MM.1S (cell line): ENCODE results near the gene SMAD4.
"Not testable (repeated sequence)": the region's sequence is repeated elsewhere in the genome, so short reads cannot be mapped to it uniquely, and the experiment has no call there.

Experiments used
- EZH2 ChIP-seq: fragments of 300-600 bp; sonication (generic); optimal IDR thresholded peaks from 2 replicates; pipeline ENCODE3; 2017; ENCODE audit warnings: low read depth, mild to moderate bottlenecking, antibody characterized with exemption, low read length, mixed read lengths
- EZH2phosphoT487 ChIP-seq: fragments of 300-600 bp; sonication (generic); IDR thresholded peaks from 2 replicates; pipeline ENCODE4 v1.6.1; 2018; ENCODE audit warnings: antibody characterized with exemption, low read length
- TF ChIP-seq, protein P1 (sequence below): fragments of 300-600 bp; sonication (generic); IDR thresholded peaks from 2 replicates; pipeline ENCODE4 v1.5.1; 2016; ENCODE audit warnings: antibody characterized with exemption, low read length, mixed read lengths

DNA sequence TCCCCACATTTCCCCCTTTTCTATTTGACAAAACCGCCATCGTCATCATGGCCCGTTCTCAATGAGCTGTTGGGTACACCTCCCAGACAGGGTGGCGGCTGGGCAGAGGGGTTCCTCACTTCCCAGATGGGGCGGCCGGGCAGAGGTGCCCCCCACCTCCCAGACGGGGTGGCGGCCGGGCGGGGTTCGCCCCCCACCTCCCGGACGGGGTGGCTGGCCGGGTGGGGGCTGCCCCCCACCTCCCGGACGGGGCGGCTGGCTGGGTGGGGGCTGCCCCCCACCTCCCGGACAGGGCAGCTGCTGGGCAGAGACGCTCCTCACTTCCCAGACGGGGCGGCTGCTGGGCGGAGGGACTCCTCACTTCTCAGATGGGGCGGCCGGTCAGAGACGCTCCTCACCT is 87.0 kb downstream of the SMAD4 start:
- TF ChIP-seq, protein P1, sequence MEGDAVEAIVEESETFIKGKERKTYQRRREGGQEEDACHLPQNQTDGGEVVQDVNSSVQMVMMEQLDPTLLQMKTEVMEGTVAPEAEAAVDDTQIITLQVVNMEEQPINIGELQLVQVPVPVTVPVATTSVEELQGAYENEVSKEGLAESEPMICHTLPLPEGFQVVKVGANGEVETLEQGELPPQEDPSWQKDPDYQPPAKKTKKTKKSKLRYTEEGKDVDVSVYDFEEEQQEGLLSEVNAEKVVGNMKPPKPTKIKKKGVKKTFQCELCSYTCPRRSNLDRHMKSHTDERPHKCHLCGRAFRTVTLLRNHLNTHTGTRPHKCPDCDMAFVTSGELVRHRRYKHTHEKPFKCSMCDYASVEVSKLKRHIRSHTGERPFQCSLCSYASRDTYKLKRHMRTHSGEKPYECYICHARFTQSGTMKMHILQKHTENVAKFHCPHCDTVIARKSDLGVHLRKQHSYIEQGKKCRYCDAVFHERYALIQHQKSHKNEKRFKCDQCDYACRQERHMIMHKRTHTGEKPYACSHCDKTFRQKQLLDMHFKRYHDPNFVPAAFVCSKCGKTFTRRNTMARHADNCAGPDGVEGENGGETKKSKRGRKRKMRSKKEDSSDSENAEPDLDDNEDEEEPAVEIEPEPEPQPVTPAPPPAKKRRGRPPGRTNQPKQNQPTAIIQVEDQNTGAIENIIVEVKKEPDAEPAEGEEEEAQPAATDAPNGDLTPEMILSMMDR: not testable (repeated sequence)
- not testable (repeated sequence) for TF ChIP-seq EZH2phosphoT487, EZH2
